Fibroblast of lung (primary cell): ENCODE results near the gene NKX6-2.

Experiments used
- EZH2 ChIP-seq: IDR thresholded peaks from 2 replicates; pipeline ENCODE4 v1.5.1; 2012; ENCODE audit warnings: low read length, control low read depth, mild to moderate bottlenecking; ENCODE audit errors: missing control alignments
- TF ChIP-seq, protein P1 (sequence below), 2 donors: IDR thresholded peaks in 1 of 2; conservative IDR thresholded peaks in 1 of 2; 1 replicate in 1 of 2; 2 replicates in 1 of 2; pipeline ENCODE4 v1.5.1; 2011 to 2012; ENCODE audit warnings: low read length in 2 of 2, control low read depth in 1 of 2, inconsistent platforms in 1 of 2, low read depth in 1 of 2, mild to moderate bottlenecking in 1 of 2

- TF ChIP-seq, protein P1, sequence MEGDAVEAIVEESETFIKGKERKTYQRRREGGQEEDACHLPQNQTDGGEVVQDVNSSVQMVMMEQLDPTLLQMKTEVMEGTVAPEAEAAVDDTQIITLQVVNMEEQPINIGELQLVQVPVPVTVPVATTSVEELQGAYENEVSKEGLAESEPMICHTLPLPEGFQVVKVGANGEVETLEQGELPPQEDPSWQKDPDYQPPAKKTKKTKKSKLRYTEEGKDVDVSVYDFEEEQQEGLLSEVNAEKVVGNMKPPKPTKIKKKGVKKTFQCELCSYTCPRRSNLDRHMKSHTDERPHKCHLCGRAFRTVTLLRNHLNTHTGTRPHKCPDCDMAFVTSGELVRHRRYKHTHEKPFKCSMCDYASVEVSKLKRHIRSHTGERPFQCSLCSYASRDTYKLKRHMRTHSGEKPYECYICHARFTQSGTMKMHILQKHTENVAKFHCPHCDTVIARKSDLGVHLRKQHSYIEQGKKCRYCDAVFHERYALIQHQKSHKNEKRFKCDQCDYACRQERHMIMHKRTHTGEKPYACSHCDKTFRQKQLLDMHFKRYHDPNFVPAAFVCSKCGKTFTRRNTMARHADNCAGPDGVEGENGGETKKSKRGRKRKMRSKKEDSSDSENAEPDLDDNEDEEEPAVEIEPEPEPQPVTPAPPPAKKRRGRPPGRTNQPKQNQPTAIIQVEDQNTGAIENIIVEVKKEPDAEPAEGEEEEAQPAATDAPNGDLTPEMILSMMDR (conservative IDR thresholded peaks at IDR 0.05 in 1 of 2, IDR thresholded peaks at IDR 0.05 in 1 of 2; ENCODE audit: low read depth in 1 of 2, low read length in 2 of 2): no peak
- no peak for TF ChIP-seq EZH2
These were observed 48.4 kb upstream of the NKX6-2 start for GRCh38 chr10:132834311-132834761.
